ENCODE results near the gene IKBKE.

Gene IKBKE

GRCh38 chr1:206524739-206525364 lies 54.6 kb downstream of the IKBKE start:
- DNase-seq (ENCODE audit: low read depth): no peak
- H3K4me3 ChIP-seq (ENCODE audit: low read depth, low read length): no peak overlapping the region

- H3K4me3 ChIP-seq (ENCODE audit: low read depth, low read length): no peak overlapping the region
- no peak for DNase-seq (ENCODE audit: low read depth)
These were observed 56.0 kb downstream of the IKBKE start for GRCh38 chr1:206526064-206526911.

GRCh38 chr1:206529425-206529824 lies 59.1 kb downstream of the IKBKE start:
- DNase-seq (ENCODE audit: low read depth): no peak
- no peak overlapping the region for H3K4me3 ChIP-seq (ENCODE audit: low read depth, low read length)

GRCh38 chr1:206532368-206532767 lies 62.1 kb downstream of the IKBKE start:
- H3K4me3 ChIP-seq (ENCODE audit: low read depth, low read length): no peak overlapping the region
- no peak for DNase-seq (ENCODE audit: low read depth)

GRCh38 chr1:206534552-206534951 lies 64.3 kb downstream of the IKBKE start:
- H3K4me3 ChIP-seq (ENCODE audit: low read depth, low read length): no peak overlapping the region
- DNase-seq (ENCODE audit: low read depth): no peak

- DNase-seq (ENCODE audit: low read depth): no peak
- no peak overlapping the region for H3K4me3 ChIP-seq (ENCODE audit: low read depth, low read length)
These were observed 65.5 kb downstream of the IKBKE start for GRCh38 chr1:206535853-206536188.

- no peak overlapping the region for H3K4me3 ChIP-seq (ENCODE audit: low read depth, low read length)
- DNase-seq (ENCODE audit: low read depth): no peak
These were observed 66.9 kb downstream of the IKBKE start for GRCh38 chr1:206537141-206537540.

- no peak overlapping the region for H3K4me3 ChIP-seq (ENCODE audit: low read depth, low read length)
These were observed 68.0 kb downstream of the IKBKE start for GRCh38 chr1:206538086-206538770.

GRCh38 chr1:206538901-206539640 lies 68.8 kb downstream of the IKBKE start:
- H3K4me3 ChIP-seq (ENCODE audit: low read depth, low read length): no peak overlapping the region
- no peak for DNase-seq (ENCODE audit: low read depth)

More at GRCh38 chr1:206538086-206538770, 68.0 kb downstream of the IKBKE start:
- DNase-seq (ENCODE audit: low read depth): no peak

- H3K4me3 ChIP-seq (ENCODE audit: low read depth, low read length): no peak overlapping the region
- DNase-seq (ENCODE audit: low read depth): no peak
These were observed 69.9 kb downstream of the IKBKE start for GRCh38 chr1:206540044-206540780.

GRCh38 chr1:206541236-206541833 lies 71.1 kb downstream of the IKBKE start:
- H3K4me3 ChIP-seq (ENCODE audit: low read depth, low read length): no peak overlapping the region
- no peak for DNase-seq (ENCODE audit: low read depth)

- no peak for DNase-seq (ENCODE audit: low read depth)
- H3K4me3 ChIP-seq (ENCODE audit: low read depth, low read length): no peak overlapping the region
These were observed 74.4 kb downstream of the IKBKE start for GRCh38 chr1:206544562-206545257.

- DNase-seq (ENCODE audit: low read depth): no peak
These were observed 75.1 kb downstream of the IKBKE start for GRCh38 chr1:206545351-206545750.

More at GRCh38 chr1:206545351-206545750, 75.1 kb downstream of the IKBKE start:
- H3K4me3 ChIP-seq (ENCODE audit: low read depth, low read length): no peak overlapping the region

Measured in skeletal muscle cell (primary cell).